ENCODE measurements around the gene PCBD2. TPM values are rescaled to one million over a fixed set of nuclear protein-coding genes. Genes with fewer than 3 reads are reported as not detected.

The PCBD2 gene
- total RNA-seq, 1 donor from 2014 or later: 11.5 TPM

DNA sequence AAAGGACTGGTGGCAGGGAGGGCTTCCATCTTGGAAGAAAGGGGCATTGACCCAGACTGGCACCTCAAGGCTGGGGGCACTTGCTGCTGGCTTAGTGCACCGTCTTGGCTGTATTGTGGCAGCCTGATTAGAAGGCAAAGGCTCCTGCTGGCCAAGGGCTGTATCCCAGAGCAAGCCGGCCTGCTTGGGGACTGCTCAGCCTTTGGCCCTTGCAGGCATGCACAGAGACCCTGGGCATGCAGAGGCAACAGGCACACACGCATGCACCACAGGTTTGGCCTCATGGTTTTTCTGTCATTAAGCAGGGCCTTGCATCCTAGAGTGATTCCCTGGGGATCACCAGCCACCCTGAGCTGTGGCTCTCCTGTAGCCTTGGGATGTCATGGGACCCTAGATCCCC is 100.1 kb downstream of the PCBD2 start:
- H3K4me1 Mint-ChIP-seq: no peaks in the 10 kb centered on the region
- H3K9me3 Mint-ChIP-seq: no peaks in the 10 kb centered on the region
- CTCF ChIA-PET: no interaction called here
- ATAC-seq (ENCODE audit: low read depth) (no peak), DNase-seq (no peak)
- H3K27ac Mint-ChIP-seq: no peak overlapping the region
- POLR2A ChIA-PET: no interaction called here
- intact Hi-C loops (cut with micrococcal nuclease): no loop called here
- TF ChIP-seq, protein P1, sequence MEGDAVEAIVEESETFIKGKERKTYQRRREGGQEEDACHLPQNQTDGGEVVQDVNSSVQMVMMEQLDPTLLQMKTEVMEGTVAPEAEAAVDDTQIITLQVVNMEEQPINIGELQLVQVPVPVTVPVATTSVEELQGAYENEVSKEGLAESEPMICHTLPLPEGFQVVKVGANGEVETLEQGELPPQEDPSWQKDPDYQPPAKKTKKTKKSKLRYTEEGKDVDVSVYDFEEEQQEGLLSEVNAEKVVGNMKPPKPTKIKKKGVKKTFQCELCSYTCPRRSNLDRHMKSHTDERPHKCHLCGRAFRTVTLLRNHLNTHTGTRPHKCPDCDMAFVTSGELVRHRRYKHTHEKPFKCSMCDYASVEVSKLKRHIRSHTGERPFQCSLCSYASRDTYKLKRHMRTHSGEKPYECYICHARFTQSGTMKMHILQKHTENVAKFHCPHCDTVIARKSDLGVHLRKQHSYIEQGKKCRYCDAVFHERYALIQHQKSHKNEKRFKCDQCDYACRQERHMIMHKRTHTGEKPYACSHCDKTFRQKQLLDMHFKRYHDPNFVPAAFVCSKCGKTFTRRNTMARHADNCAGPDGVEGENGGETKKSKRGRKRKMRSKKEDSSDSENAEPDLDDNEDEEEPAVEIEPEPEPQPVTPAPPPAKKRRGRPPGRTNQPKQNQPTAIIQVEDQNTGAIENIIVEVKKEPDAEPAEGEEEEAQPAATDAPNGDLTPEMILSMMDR (IDR thresholded peaks at IDR 0.05): no peak
- no peaks in the 10 kb centered on the region for H3K36me3 Mint-ChIP-seq (ENCODE audit: low read depth)
- no peak overlapping the region for H3K4me3 Mint-ChIP-seq
- peaks cover 8% of the 10 kb centered on the region for H3K27me3 Mint-ChIP-seq

DNA sequence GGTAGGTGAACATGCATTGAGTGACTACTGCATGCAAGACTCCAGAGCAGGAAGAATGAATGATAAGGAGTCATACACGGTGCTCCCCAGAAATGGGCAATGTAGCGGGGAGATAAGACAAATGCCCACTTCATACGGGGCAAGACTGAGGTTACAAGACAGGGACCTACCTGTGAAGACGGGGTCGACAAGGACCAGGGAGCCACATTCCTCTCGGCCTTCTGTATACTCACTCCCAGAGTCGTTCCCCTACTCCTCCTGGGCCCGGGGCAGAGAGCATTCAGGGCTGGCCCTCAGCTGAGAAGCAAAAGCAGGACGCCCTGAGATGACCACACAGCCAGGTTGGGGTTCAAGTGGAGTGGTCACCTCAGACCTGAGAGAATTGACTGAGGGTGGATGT is 102.4 kb downstream of the PCBD2 start:
- H3K4me3 Mint-ChIP-seq: no peak overlapping the region

DNA sequence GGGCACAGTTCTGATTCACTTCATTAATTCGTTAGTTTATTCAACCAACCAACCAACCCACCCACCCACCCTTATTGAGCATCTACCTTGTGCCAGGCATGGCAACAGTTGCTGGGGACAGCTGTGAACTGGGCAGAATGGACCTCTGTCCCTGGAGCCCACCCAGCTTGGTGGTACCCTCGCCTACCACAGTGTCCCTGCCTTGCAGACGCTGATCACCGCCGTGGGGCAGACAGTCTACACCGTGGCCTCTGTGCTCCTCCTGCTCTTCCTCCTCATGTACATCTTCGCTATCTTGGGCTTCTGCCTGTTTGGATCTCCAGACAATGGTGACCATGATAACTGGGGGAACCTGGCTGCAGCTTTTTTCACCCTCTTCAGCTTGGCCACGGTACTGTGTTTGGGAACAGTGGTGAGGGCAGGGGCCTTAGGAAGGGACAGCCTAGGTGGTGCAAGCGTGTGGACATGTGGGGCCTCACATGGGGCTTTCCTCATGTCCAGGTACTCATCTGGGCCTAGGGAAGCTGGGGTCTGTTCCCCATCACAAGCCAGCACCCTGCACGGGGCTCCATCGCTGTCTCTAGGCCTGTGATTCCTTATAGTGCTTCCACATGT is 102.9 kb downstream of the PCBD2 start:
- no peaks in the 10 kb centered on the region for H3K9me3 Mint-ChIP-seq
- no peaks in the 10 kb centered on the region for H3K36me3 Mint-ChIP-seq (ENCODE audit: low read depth)
- ATAC-seq (ENCODE audit: low read depth) (no peak), DNase-seq (no peak)
- peaks cover 8% of the 10 kb centered on the region for H3K27me3 Mint-ChIP-seq
- CTCF ChIA-PET: no interaction called here
- intact Hi-C loops (cut with micrococcal nuclease): no loop called here
- H3K27ac Mint-ChIP-seq: no peak overlapping the region
- POLR2A ChIA-PET: no interaction called here
- H3K4me3 Mint-ChIP-seq: no peak overlapping the region
- no peaks in the 10 kb centered on the region for H3K4me1 Mint-ChIP-seq
- TF ChIP-seq, protein P1 (IDR thresholded peaks at IDR 0.05): no peak

More for the DNA sequence above, 102.4 kb downstream of the PCBD2 start:
- Mint-ChIP-seq H3K27me3 (peaks cover 8% of the 10 kb centered on the region), H3K27ac (no peak overlapping the region), H3K36me3 (ENCODE audit: low read depth) (no peaks in the 10 kb centered on the region), H3K4me1 (no peaks in the 10 kb centered on the region), H3K9me3 (no peaks in the 10 kb centered on the region)
- TF ChIP-seq, protein P1 (IDR thresholded peaks at IDR 0.05): no peak
- POLR2A ChIA-PET: no interaction called here
- ATAC-seq (ENCODE audit: low read depth) (no peak), DNase-seq (no peak)
- intact Hi-C loops (cut with micrococcal nuclease): no loop called here
- CTCF ChIA-PET: no interaction called here

DNA sequence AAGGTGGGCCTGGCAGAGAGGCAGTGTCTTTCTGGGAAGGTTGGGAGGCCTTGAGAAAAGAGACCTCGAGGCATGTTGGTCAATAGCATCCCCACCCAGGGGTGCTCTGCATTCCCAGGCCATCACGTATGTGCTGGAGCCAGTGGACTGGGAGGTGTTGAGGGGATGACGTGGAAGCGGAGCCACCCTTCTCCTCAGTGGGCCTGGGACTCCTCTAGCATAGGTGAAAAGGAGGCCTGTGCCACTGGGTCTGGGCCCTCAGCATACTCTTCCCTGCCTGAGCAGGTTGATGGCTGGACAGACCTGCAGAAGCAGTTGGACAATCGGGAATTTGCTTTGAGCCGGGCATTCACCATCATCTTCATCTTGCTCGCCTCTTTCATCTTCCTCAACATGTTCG is 103.6 kb downstream of the PCBD2 start:
- ChIA-PET CTCF (no interaction called here), POLR2A (no interaction called here)
- Mint-ChIP-seq H3K27me3 (peaks cover 8% of the 10 kb centered on the region), H3K4me3 (no peak overlapping the region), H3K9me3 (no peaks in the 10 kb centered on the region), H3K27ac (no peak overlapping the region), H3K4me1 (no peaks in the 10 kb centered on the region), H3K36me3 (ENCODE audit: low read depth) (no peaks in the 10 kb centered on the region)
- intact Hi-C loops (cut with micrococcal nuclease): no loop called here
- TF ChIP-seq, protein P1 (IDR thresholded peaks at IDR 0.05): no peak
- no peak for DNase-seq
- ATAC-seq (ENCODE audit: low read depth): no peak

DNA sequence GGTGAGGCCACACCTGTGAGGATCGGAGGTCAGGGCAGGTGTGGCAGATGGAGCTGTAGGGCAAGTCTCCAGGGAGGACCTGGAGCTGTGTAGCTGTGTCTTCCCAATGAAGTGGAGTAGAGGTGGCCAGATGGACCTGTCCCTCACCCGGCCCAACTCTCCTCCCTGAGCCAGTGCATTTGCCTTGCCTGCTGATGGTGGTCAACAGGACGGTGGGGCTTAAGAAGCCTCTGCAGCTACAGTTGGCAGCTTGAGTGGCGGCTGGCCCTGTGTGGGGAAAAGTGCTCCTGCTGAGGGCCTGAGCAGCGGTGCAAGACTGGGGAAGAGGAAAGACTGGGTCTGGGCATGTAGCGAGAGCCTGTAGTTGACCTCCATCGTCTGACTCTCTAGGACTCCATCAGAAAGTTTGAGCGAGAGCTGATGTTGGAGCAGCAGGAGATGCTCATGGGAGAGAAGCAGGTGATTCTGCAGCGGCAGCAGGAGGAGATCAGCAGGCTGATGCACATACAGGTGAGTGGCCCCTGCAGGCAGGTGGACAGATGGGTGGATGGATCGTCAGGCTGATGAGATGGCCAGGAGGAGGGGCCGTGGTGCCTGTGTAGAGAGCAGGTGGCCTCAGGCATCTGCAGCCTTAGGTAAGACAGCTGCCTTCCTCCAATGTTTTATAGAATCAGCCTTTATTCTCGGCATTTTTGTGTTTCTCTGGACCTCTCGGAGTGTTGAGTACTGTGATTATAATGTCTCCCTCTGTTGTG is 104.2 kb downstream of the PCBD2 start:
- Mint-ChIP-seq H3K9me3 (no peaks in the 10 kb centered on the region), H3K27ac (no peak overlapping the region)

More for the DNA sequence above, 104.2 kb downstream of the PCBD2 start:
- no peak for DNase-seq
- POLR2A ChIA-PET: no interaction called here
- intact Hi-C loops (cut with micrococcal nuclease): no loop called here
- TF ChIP-seq, protein P1 (IDR thresholded peaks at IDR 0.05): no peak
- Mint-ChIP-seq H3K4me3 (no peak overlapping the region), H3K27me3 (peaks cover 7% of the 10 kb centered on the region), H3K4me1 (no peaks in the 10 kb centered on the region), H3K36me3 (ENCODE audit: low read depth) (no peaks in the 10 kb centered on the region)
- CTCF ChIA-PET: no interaction called here
- ATAC-seq (ENCODE audit: low read depth): no peak

Data from activated B cell treated with CpG ODN at 0.5 μM for 24 hours (primary cell).